ENCODE measurements around the gene SFMBT1. TPM values are rescaled to one million over a fixed set of nuclear protein-coding genes. Genes with fewer than 3 reads are reported as not detected.

The SFMBT1 gene
- total and polyA plus RNA-seq, 2 experiments from 2014 or later: 3.4 to 6.1 TPM

DNA sequence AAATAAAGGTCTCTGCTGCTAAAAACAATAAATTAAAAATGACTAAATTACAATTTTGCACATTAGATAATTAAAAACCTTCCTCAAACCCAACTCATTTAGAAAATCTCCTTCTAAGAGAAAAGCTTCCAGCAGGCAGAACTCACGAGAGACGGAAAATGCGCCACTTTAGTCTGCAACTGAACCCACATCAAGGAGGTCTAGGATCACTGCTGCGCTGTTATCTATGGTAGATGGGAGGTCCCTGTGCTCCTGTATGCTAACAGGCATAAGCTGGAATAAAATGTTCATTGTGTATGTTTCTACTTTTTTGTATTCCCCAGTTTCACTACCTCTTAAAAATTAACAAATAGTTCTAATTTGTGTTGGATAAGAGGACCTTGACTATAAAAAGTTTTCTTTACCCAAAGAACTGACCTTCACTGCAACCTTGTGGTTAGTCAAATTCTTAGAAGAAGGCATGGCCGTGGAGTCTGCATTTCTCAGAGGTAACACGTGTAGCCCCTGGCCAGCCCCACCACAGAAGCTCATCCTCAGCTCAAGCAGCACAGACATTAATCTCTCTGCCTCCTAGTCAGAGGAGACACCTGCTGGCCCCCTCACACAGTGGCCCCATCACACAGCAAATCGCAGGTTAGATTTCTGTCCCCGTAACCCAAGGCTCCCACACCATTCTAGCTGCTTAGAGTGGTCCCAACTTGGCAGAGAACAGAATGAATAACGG, 170.8 kb downstream of the SFMBT1 start:
- DNase-seq (ENCODE audit: low read depth in 1 of 2, low spot score in 1 of 2): no peak
- TF ChIP-seq, protein P1, sequence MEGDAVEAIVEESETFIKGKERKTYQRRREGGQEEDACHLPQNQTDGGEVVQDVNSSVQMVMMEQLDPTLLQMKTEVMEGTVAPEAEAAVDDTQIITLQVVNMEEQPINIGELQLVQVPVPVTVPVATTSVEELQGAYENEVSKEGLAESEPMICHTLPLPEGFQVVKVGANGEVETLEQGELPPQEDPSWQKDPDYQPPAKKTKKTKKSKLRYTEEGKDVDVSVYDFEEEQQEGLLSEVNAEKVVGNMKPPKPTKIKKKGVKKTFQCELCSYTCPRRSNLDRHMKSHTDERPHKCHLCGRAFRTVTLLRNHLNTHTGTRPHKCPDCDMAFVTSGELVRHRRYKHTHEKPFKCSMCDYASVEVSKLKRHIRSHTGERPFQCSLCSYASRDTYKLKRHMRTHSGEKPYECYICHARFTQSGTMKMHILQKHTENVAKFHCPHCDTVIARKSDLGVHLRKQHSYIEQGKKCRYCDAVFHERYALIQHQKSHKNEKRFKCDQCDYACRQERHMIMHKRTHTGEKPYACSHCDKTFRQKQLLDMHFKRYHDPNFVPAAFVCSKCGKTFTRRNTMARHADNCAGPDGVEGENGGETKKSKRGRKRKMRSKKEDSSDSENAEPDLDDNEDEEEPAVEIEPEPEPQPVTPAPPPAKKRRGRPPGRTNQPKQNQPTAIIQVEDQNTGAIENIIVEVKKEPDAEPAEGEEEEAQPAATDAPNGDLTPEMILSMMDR (IDR thresholded peaks at IDR 0.05; ENCODE audit: low read depth, low read length): no peak
- Histone ChIP-seq H3K27me3 (no peaks in the 10 kb centered on the region), H3K27ac (no peak overlapping the region), H3K36me3 (no peaks in the 10 kb centered on the region), H3K4me1 (ENCODE audit: low read depth) (no peaks in the 10 kb centered on the region), H3K4me3 (no peak overlapping the region), H3K9me3 (ENCODE audit: low read depth) (no peaks in the 10 kb centered on the region)

GRCh38 chr3:52874160-52874701, 171.6 kb downstream of the SFMBT1 start:
- Histone ChIP-seq H3K4me3 (no peak overlapping the region), H3K27me3 (no peaks in the 10 kb centered on the region), H3K4me1 (ENCODE audit: low read depth) (no peaks in the 10 kb centered on the region), H3K27ac (no peak overlapping the region), H3K9me3 (ENCODE audit: low read depth) (no peaks in the 10 kb centered on the region), H3K36me3 (no peaks in the 10 kb centered on the region)
- TF ChIP-seq, protein P1 (IDR thresholded peaks at IDR 0.05; ENCODE audit: low read depth, low read length): no peak
- DNase-seq (ENCODE audit: low read depth in 1 of 2, low spot score in 1 of 2): no peak

GRCh38 chr3:52873433-52874159, 172.3 kb downstream of the SFMBT1 start:
- Histone ChIP-seq H3K4me3 (no peak overlapping the region), H3K9me3 (ENCODE audit: low read depth) (no peaks in the 10 kb centered on the region), H3K4me1 (ENCODE audit: low read depth) (no peaks in the 10 kb centered on the region), H3K27ac (no peak overlapping the region), H3K27me3 (no peaks in the 10 kb centered on the region), H3K36me3 (no peaks in the 10 kb centered on the region)
- peak in 1 of 2 donors; percentile 65 for DNase-seq (ENCODE audit: low read depth in 1 of 2, low spot score in 1 of 2)
- TF ChIP-seq, protein P1 (IDR thresholded peaks at IDR 0.05; ENCODE audit: low read depth, low read length): no peak

GRCh38 chr3:52872245-52872644, 173.6 kb downstream of the SFMBT1 start:
- no peak for DNase-seq (ENCODE audit: low read depth in 1 of 2, low spot score in 1 of 2)
- Histone ChIP-seq H3K27ac (no peak overlapping the region), H3K27me3 (no peaks in the 10 kb centered on the region), H3K9me3 (ENCODE audit: low read depth) (no peaks in the 10 kb centered on the region), H3K4me3 (no peak overlapping the region), H3K4me1 (ENCODE audit: low read depth) (no peaks in the 10 kb centered on the region), H3K36me3 (no peaks in the 10 kb centered on the region)
- TF ChIP-seq, protein P1 (IDR thresholded peaks at IDR 0.05; ENCODE audit: low read depth, low read length): no peak

DNA sequence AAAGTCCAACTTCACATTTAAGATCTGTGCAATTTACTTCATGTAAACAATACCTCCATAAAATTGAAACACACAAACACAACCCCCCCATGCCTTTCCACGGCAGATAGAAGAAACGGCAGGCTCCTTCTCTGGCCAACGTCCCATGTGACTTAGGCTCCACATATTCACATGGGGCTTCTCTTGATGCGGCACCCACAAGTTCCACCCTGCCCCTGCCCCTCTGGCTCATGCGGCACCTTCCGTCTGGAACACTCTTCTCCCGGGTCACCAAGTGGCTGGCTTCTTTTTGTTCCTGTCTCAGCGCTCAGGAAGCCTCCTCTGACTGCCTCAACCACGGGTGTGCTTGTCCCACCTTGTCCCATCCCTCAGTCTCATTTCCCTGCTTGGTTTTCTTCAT, 174.1 kb downstream of the SFMBT1 start:
- no peaks in the 10 kb centered on the region for H3K4me1 ChIP-seq (ENCODE audit: low read depth)
- no peak overlapping the region for H3K27ac ChIP-seq
- H3K9me3 ChIP-seq (ENCODE audit: low read depth): no peaks in the 10 kb centered on the region
- no peak overlapping the region for H3K4me3 ChIP-seq
- no peaks in the 10 kb centered on the region for H3K27me3 ChIP-seq
- H3K36me3 ChIP-seq: no peaks in the 10 kb centered on the region
- TF ChIP-seq, protein P1 (IDR thresholded peaks at IDR 0.05; ENCODE audit: low read depth, low read length): no peak
- DNase-seq (ENCODE audit: low read depth in 1 of 2, low spot score in 1 of 2): no peak

All from cardiac muscle cell (in vitro differentiated cells and primary cell).